ENCODE results near the gene RTL1.

- TF ChIP-seq CTCF (CRISPR knock-in tag; IDR thresholded peaks at IDR 0.05) (no peak), RXRA (CRISPR knock-in tag; IDR thresholded peaks at IDR 0.05) (no peak), HMGXB4 (CRISPR knock-in tag; IDR thresholded peaks at IDR 0.05; ENCODE audit: borderline replicate concordance in 1 of 2, low read depth in 1 of 2) (no peak), HOXA9 (CRISPR knock-in tag; IDR thresholded peaks at IDR 0.05; ENCODE audit: borderline replicate concordance) (no peak), POLR2AphosphoS5 (IDR thresholded peaks at IDR 0.05; ENCODE audit: low read depth, low read length) (no peak), SNAPC5 (CRISPR knock-in tag; IDR thresholded peaks at IDR 0.05; ENCODE audit: borderline replicate concordance) (no peak)
Observed at GRCh38 chr14:100844082-100844408, 59.5 kb downstream of the RTL1 start.
